ENCODE measurements around the gene OR4D2. TPM values are rescaled to one million over a fixed set of nuclear protein-coding genes. Genes with fewer than 3 reads are reported as not detected.

Gene OR4D2
- total and polyA plus RNA-seq, 2 of the 13 experiments (the other 11 are each of a cell fraction or from before 2014, with no cell fraction given), result not detected

DNA sequence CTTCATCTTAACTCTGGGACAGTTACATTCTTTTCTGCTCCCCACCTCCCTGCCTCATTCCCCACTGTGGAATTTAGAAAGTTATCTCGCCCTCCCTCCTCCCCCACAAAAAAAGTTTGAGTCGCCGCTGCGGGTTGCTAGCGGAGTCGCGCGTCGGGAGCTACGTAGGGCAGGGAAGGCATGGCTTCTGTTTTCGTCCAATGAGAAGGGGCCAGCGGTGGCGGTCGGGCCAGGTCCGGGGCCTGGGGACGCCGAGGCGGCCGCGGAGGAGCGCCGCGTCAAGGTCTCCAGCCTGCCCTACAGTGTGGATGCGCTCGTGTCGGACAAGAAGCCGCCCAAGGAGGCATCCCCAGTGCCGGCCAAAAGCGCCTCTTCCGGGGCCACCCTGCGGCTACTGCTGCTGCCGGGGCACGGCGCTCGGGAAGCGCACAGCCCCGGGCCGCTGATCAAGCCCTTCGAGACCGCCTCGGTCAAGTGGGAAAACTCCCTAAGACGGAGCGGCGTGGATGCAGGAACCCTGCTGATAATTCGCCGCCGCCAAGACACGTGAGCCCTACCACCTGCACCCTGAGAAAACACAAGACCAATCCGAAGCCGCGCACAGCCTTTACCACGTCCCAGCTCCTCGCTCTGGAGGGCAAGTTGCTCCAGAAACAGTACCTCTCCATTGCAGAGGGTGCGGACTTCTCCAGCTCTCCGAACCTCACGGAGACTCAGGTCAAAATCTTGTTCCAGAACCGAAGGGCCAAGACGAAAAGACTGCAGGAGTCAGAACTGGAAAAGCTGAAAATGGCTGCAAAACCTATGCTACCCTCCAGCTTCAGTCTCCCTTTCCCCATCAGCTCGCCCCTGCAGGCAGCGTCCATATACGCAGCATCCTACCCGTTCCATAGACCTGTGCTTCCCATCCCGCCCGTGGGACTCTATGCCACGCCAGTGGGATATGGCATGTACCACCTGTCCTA is 9.7 kb upstream of the OR4D2 start (continued):
- TF ChIP-seq ZNF687 (CRISPR knock-in tag; IDR thresholded peaks at IDR 0.05), result peak; percentile 57
- TF ChIP-seq, protein P1, sequence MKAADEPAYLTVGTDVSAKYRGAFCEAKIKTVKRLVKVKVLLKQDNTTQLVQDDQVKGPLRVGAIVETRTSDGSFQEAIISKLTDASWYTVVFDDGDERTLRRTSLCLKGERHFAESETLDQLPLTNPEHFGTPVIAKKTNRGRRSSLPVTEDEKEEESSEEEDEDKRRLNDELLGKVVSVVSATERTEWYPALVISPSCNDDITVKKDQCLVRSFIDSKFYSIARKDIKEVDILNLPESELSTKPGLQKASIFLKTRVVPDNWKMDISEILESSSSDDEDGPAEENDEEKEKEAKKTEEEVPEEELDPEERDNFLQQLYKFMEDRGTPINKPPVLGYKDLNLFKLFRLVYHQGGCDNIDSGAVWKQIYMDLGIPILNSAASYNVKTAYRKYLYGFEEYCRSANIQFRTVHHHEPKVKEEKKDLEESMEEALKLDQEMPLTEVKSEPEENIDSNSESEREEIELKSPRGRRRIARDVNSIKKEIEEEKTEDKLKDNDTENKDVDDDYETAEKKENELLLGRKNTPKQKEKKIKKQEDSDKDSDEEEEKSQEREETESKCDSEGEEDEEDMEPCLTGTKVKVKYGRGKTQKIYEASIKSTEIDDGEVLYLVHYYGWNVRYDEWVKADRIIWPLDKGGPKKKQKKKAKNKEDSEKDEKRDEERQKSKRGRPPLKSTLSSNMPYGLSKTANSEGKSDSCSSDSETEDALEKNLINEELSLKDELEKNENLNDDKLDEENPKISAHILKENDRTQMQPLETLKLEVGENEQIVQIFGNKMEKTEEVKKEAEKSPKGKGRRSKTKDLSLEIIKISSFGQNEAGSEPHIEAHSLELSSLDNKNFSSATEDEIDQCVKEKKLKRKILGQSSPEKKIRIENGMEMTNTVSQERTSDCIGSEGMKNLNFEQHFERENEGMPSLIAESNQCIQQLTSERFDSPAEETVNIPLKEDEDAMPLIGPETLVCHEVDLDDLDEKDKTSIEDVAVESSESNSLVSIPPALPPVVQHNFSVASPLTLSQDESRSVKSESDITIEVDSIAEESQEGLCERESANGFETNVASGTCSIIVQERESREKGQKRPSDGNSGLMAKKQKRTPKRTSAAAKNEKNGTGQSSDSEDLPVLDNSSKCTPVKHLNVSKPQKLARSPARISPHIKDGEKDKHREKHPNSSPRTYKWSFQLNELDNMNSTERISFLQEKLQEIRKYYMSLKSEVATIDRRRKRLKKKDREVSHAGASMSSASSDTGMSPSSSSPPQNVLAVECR (CRISPR knock-in tag; IDR thresholded peaks at IDR 0.05; ENCODE audit: borderline replicate concordance), result peak; percentile 22; the same call in 1 of the 2 replicates
- TF ChIP-seq HNRNPLL (IDR thresholded peaks at IDR 0.05; ENCODE audit: low read depth, low read length, poor library complexity, severe bottlenecking), result peak; percentile 47
- TF ChIP-seq ATF3 (CRISPR knock-in tag; IDR thresholded peaks at IDR 0.05), result no peak
- TF ChIP-seq ZNF546 (CRISPR knock-in tag; conservative IDR thresholded peaks at IDR 0.05), result no peak
- no peak for TF ChIP-seq ZNF317 (CRISPR knock-in tag; IDR thresholded peaks at IDR 0.05)
- TF ChIP-seq MTA1 (CRISPR knock-in tag; IDR thresholded peaks at IDR 0.05; ENCODE audit: borderline replicate concordance), result no peak
- no peak for TF ChIP-seq MAFG (CRISPR knock-in tag; IDR thresholded peaks at IDR 0.05)
- no peak for TF ChIP-seq JUN (CRISPR knock-in tag; IDR thresholded peaks at IDR 0.05)
- TF ChIP-seq, protein P2, sequence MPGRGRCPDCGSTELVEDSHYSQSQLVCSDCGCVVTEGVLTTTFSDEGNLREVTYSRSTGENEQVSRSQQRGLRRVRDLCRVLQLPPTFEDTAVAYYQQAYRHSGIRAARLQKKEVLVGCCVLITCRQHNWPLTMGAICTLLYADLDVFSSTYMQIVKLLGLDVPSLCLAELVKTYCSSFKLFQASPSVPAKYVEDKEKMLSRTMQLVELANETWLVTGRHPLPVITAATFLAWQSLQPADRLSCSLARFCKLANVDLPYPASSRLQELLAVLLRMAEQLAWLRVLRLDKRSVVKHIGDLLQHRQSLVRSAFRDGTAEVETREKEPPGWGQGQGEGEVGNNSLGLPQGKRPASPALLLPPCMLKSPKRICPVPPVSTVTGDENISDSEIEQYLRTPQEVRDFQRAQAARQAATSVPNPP (CRISPR knock-in tag; IDR thresholded peaks at IDR 0.05), result no peak
- no peak for TF ChIP-seq RFXAP (CRISPR knock-in tag; IDR thresholded peaks at IDR 0.05; ENCODE audit: borderline replicate concordance)
- TF ChIP-seq, protein P3, sequence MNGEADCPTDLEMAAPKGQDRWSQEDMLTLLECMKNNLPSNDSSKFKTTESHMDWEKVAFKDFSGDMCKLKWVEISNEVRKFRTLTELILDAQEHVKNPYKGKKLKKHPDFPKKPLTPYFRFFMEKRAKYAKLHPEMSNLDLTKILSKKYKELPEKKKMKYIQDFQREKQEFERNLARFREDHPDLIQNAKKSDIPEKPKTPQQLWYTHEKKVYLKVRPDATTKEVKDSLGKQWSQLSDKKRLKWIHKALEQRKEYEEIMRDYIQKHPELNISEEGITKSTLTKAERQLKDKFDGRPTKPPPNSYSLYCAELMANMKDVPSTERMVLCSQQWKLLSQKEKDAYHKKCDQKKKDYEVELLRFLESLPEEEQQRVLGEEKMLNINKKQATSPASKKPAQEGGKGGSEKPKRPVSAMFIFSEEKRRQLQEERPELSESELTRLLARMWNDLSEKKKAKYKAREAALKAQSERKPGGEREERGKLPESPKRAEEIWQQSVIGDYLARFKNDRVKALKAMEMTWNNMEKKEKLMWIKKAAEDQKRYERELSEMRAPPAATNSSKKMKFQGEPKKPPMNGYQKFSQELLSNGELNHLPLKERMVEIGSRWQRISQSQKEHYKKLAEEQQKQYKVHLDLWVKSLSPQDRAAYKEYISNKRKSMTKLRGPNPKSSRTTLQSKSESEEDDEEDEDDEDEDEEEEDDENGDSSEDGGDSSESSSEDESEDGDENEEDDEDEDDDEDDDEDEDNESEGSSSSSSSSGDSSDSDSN (CRISPR knock-in tag; IDR thresholded peaks at IDR 0.05), result peak; percentile 54; the same call in 1 of the 2 replicates
- TF ChIP-seq ZFY (CRISPR knock-in tag; IDR thresholded peaks at IDR 0.05), result 0 out of 2 replicates have a peak, but pooled peaks have one; percentile 19
- TF ChIP-seq ATF7-NPFF (CRISPR knock-in tag; IDR thresholded peaks at IDR 0.05; ENCODE audit: low read depth), result no peak

All from HepG2 (cell line).